PC-9 (cell line): ENCODE data around the gene DDX19B.

Experiments used
- CTCF ChIP-seq: fragments of 200-600 bp; sonication (generic); conservative IDR thresholded peaks from 2 replicates; pipeline ENCODE4 v1.6.1; 2017; ENCODE audit warnings: mixed run types, antibody characterized with exemption, mild to moderate bottlenecking, moderate library complexity
- EZH2 ChIP-seq: fragments of 200-600 bp; sonication (generic); IDR thresholded peaks from 2 replicates; pipeline ENCODE4 v1.8.0; 2017; ENCODE audit warnings: antibody characterized with exemption, low read depth

DNA sequence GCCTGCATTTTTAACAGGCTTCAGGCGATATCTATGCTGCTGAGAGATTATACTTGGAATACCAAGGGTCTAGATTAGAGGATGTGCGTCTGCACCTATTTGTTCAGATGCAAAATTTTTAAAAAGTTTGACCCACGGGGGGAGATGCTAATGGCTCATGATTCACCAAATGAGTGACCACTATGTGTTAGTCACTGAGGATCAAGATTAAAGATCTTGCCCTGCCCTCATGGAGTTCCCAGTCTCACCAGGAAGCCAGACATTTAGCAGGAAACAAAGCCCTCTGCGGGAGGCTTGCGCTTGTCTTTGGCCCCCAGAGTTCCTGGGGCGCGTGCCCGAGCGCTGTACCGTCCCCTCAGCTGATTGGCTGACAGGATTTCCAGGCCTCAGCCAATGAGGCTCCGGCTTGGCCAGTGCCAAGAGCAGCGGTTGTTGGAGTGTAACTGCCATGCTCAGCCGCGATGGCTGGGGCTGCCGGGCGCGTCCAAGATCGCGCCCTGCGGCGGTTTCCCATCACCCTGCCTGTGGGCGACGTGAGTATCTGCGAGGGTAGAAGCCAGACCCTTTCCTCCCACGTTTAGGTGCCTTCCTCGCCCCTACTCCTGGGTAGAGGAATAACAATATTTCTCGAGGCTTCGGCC lies 4.5 kb upstream of the DDX19B start:
- TF ChIP-seq CTCF (no peak), EZH2 (no peak)
